ENCODE measurements around the gene GALNT17. TPM values are rescaled to one million over a fixed set of nuclear protein-coding genes. Genes with fewer than 3 reads are reported as not detected.

GALNT17 gene
- total and polyA plus RNA-seq, 2 experiments from 2014 or later = 11.1 to 65.6 TPM

DNA sequence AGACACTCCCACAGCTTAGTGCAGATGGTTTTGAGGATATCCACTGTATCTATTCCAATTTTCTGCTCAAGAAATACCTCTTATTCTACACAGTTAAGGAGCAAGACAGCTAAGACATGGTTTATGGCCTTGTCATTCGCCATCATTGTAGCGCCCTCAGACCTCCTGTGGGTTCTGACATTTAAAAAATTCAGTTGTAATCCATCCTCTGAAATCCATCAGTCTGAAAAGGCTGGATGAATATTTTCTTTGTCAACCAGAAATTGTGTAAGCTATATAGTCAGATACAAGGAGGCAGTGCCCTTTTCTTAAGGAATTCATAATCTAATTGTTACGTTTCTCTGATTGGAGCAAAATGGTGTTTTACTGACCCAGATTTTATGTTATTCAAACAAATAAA is 353.6 kb downstream of the GALNT17 start:
- no peaks in the 10 kb centered on the region for H3K79me2 ChIP-seq (replicated peaks; ENCODE audit: insufficient read depth)
- no peak overlapping the region for H3K4me3 Mint-ChIP-seq
- no peaks in the 10 kb centered on the region for H4K20me1 ChIP-seq (replicated peaks; ENCODE audit: insufficient read depth)
- H3K36me3 ChIP-seq (ENCODE audit: insufficient read depth) = no peaks in the 10 kb centered on the region
- H3K27ac ChIP-seq (ENCODE audit: low read depth) = no peak overlapping the region
- no peaks in the 10 kb centered on the region for H3K9me3 Mint-ChIP-seq
- H3K27me3 Mint-ChIP-seq (ENCODE audit: insufficient read depth, low read depth, poor library complexity) = peaks cover 18% of the 10 kb centered on the region
- H3K27ac Mint-ChIP-seq = no peak overlapping the region
- ATAC-seq (no peak), DNase-seq (ENCODE audit: low spot score) (no peak)
- H3K4me2 ChIP-seq = no peak overlapping the region
- H3F3A ChIP-seq (replicated peaks; ENCODE audit: low read depth) = no peaks in the 10 kb centered on the region
- no peak overlapping the region for H2AFZ ChIP-seq
- H3K9me2 ChIP-seq (ENCODE audit: insufficient read depth) = no peaks in the 10 kb centered on the region
- 0 out of 2 replicates have a peak, but pooled peaks cover 3% of the 10 kb centered on the region for H3K4me1 ChIP-seq (ENCODE audit: insufficient read depth)
- H3K4me3 ChIP-seq = no peak overlapping the region
- H3K4me1 Mint-ChIP-seq = peaks cover 10% of the 10 kb centered on the region; the same call in 2 of the 3 replicates
- no peaks in the 10 kb centered on the region for H3K27me3 ChIP-seq (ENCODE audit: insufficient read depth)
- TF ChIP-seq EZH2 (IDR thresholded peaks at IDR 0.05; ENCODE audit: low read depth, unreplicated experiment) = no peak
- TF ChIP-seq, protein P1, sequence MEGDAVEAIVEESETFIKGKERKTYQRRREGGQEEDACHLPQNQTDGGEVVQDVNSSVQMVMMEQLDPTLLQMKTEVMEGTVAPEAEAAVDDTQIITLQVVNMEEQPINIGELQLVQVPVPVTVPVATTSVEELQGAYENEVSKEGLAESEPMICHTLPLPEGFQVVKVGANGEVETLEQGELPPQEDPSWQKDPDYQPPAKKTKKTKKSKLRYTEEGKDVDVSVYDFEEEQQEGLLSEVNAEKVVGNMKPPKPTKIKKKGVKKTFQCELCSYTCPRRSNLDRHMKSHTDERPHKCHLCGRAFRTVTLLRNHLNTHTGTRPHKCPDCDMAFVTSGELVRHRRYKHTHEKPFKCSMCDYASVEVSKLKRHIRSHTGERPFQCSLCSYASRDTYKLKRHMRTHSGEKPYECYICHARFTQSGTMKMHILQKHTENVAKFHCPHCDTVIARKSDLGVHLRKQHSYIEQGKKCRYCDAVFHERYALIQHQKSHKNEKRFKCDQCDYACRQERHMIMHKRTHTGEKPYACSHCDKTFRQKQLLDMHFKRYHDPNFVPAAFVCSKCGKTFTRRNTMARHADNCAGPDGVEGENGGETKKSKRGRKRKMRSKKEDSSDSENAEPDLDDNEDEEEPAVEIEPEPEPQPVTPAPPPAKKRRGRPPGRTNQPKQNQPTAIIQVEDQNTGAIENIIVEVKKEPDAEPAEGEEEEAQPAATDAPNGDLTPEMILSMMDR (conservative IDR thresholded peaks at IDR 0.05; ENCODE audit: low read depth in 2 of 2) = no peak
- TF ChIP-seq, protein P2, sequence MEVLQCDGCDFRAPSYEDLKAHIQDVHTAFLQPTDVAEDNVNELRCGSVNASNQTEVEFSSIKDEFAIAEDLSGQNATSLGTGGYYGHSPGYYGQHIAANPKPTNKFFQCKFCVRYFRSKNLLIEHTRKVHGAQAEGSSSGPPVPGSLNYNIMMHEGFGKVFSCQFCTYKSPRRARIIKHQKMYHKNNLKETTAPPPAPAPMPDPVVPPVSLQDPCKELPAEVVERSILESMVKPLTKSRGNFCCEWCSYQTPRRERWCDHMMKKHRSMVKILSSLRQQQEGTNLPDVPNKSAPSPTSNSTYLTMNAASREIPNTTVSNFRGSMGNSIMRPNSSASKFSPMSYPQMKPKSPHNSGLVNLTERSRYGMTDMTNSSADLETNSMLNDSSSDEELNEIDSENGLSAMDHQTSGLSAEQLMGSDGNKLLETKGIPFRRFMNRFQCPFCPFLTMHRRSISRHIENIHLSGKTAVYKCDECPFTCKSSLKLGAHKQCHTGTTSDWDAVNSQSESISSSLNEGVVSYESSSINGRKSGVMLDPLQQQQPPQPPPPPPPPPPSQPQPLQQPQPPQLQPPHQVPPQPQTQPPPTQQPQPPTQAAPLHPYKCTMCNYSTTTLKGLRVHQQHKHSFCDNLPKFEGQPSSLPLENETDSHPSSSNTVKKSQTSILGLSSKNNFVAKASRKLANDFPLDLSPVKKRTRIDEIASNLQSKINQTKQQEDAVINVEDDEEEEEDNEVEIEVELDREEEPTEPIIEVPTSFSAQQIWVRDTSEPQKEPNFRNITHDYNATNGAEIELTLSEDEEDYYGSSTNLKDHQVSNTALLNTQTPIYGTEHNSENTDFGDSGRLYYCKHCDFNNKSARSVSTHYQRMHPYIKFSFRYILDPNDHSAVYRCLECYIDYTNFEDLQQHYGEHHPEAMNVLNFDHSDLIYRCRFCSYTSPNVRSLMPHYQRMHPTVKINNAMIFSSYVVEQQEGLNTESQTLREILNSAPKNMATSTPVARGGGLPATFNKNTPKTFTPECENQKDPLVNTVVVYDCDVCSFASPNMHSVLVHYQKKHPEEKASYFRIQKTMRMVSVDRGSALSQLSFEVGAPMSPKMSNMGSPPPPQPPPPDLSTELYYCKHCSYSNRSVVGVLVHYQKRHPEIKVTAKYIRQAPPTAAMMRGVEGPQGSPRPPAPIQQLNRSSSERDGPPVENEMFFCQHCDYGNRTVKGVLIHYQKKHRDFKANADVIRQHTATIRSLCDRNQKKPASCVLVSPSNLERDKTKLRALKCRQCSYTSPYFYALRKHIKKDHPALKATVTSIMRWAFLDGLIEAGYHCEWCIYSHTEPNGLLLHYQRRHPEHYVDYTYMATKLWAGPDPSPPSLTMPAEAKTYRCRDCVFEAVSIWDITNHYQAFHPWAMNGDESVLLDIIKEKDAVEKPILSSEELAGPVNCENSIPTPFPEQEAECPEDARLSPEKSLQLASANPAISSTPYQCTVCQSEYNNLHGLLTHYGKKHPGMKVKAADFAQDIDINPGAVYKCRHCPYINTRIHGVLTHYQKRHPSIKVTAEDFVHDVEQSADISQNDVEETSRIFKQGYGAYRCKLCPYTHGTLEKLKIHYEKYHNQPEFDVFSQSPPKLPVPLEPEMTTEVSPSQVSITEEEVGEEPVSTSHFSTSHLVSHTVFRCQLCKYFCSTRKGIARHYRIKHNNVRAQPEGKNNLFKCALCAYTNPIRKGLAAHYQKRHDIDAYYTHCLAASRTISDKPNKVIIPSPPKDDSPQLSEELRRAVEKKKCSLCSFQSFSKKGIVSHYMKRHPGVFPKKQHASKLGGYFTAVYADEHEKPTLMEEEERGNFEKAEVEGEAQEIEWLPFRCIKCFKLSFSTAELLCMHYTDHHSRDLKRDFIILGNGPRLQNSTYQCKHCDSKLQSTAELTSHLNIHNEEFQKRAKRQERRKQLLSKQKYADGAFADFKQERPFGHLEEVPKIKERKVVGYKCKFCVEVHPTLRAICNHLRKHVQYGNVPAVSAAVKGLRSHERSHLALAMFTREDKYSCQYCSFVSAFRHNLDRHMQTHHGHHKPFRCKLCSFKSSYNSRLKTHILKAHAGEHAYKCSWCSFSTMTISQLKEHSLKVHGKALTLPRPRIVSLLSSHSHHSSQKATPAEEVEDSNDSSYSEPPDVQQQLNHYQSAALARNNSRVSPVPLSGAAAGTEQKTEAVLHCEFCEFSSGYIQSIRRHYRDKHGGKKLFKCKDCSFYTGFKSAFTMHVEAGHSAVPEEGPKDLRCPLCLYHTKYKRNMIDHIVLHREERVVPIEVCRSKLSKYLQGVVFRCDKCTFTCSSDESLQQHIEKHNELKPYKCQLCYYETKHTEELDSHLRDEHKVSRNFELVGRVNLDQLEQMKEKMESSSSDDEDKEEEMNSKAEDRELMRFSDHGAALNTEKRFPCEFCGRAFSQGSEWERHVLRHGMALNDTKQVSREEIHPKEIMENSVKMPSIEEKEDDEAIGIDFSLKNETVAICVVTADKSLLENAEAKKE (CRISPR knock-in tag; IDR thresholded peaks at IDR 0.05) = no peak
- no peak for TF ChIP-seq POLR2AphosphoS5 (IDR thresholded peaks at IDR 0.05; ENCODE audit: low read depth)
- TF ChIP-seq, protein P3, sequence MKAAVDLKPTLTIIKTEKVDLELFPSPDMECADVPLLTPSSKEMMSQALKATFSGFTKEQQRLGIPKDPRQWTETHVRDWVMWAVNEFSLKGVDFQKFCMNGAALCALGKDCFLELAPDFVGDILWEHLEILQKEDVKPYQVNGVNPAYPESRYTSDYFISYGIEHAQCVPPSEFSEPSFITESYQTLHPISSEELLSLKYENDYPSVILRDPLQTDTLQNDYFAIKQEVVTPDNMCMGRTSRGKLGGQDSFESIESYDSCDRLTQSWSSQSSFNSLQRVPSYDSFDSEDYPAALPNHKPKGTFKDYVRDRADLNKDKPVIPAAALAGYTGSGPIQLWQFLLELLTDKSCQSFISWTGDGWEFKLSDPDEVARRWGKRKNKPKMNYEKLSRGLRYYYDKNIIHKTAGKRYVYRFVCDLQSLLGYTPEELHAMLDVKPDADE (IDR thresholded peaks at IDR 0.05) = no peak
- no peak for TF ChIP-seq EZH2phosphoT487 (IDR thresholded peaks at IDR 0.05; ENCODE audit: unreplicated experiment)
- no peak for TF ChIP-seq ZNF114 (CRISPR knock-in tag; IDR thresholded peaks at IDR 0.05)
- no peak for TF ChIP-seq ZNF331 (CRISPR knock-in tag; IDR thresholded peaks at IDR 0.05; ENCODE audit: low read depth)
- TF ChIP-seq, protein P4, sequence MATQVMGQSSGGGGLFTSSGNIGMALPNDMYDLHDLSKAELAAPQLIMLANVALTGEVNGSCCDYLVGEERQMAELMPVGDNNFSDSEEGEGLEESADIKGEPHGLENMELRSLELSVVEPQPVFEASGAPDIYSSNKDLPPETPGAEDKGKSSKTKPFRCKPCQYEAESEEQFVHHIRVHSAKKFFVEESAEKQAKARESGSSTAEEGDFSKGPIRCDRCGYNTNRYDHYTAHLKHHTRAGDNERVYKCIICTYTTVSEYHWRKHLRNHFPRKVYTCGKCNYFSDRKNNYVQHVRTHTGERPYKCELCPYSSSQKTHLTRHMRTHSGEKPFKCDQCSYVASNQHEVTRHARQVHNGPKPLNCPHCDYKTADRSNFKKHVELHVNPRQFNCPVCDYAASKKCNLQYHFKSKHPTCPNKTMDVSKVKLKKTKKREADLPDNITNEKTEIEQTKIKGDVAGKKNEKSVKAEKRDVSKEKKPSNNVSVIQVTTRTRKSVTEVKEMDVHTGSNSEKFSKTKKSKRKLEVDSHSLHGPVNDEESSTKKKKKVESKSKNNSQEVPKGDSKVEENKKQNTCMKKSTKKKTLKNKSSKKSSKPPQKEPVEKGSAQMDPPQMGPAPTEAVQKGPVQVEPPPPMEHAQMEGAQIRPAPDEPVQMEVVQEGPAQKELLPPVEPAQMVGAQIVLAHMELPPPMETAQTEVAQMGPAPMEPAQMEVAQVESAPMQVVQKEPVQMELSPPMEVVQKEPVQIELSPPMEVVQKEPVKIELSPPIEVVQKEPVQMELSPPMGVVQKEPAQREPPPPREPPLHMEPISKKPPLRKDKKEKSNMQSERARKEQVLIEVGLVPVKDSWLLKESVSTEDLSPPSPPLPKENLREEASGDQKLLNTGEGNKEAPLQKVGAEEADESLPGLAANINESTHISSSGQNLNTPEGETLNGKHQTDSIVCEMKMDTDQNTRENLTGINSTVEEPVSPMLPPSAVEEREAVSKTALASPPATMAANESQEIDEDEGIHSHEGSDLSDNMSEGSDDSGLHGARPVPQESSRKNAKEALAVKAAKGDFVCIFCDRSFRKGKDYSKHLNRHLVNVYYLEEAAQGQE (IDR thresholded peaks at IDR 0.05; ENCODE audit: unreplicated experiment) = no peak
- TF ChIP-seq CREB1 (CRISPR knock-in tag; IDR thresholded peaks at IDR 0.05; ENCODE audit: low read depth) = no peak
- no peak for TF ChIP-seq NANOG (IDR thresholded peaks at IDR 0.05; ENCODE audit: borderline replicate concordance)
- no peak for TF ChIP-seq STAT1 (IDR thresholded peaks at IDR 0.05; ENCODE audit: unreplicated experiment)
- no peak for TF ChIP-seq JUNB (IDR thresholded peaks at IDR 0.05; ENCODE audit: unreplicated experiment)
- H3K36me3 Mint-ChIP-seq (ENCODE audit: low read depth) = peaks cover 27% of the 10 kb centered on the region

All from GM23338 (cell line).